Endothelial cell of umbilical vein (primary cell): ENCODE results near the gene ESYT3.

Experiments
- EZH2 ChIP-seq: IDR thresholded peaks from 2 replicates; pipeline ENCODE4 v1.6.1; 2012; ENCODE audit warnings: borderline replicate concordance, low read depth, mild to moderate bottlenecking, moderate library complexity, low read length, inconsistent platforms; ENCODE audit not compliant: severe bottlenecking
- GATA2 ChIP-seq: IDR thresholded peaks from 2 replicates; pipeline ENCODE4 v1.7.0; 2011; ENCODE audit warnings: low read depth, mild to moderate bottlenecking, moderate library complexity, mixed read lengths, low read length; ENCODE audit not compliant: insufficient read length, insufficient read depth
- JUN ChIP-seq: IDR thresholded peaks from 2 replicates; pipeline ENCODE4 v1.6.1; 2011; ENCODE audit warnings: borderline replicate concordance, low read depth; ENCODE audit not compliant: insufficient read length, insufficient read depth
- MYC ChIP-seq: IDR thresholded peaks from one replicate; pipeline ENCODE4 v1.6.1; 2011; ENCODE audit warnings: mild to moderate bottlenecking, low read depth, low read length
- POLR2A ChIP-seq: IDR thresholded peaks from 2 replicates; pipeline ENCODE4 v1.6.1; 2012; ENCODE audit warnings: low read depth, mild to moderate bottlenecking, control low read depth, low read length
- POLR2AphosphoS5 ChIP-seq: IDR thresholded peaks from 2 replicates; pipeline ENCODE4 v1.6.1; 2012; ENCODE audit warnings: low read depth, mild to moderate bottlenecking, control low read depth, low read length, moderate library complexity; ENCODE audit not compliant: insufficient read depth
- TF ChIP-seq, protein P1 (sequence below), 2 donors: IDR thresholded peaks; 1 replicate in 1 of 2; 2 replicates in 1 of 2; pipeline ENCODE4 v1.5.1; 2011; ENCODE audit warnings: low read length in 2 of 2, mild to moderate bottlenecking in 2 of 2, moderate library complexity in 2 of 2, control low read depth in 1 of 2, inconsistent platforms in 1 of 2, low read depth in 1 of 2; ENCODE audit not compliant: insufficient read depth in 1 of 2; ENCODE audit errors: extremely low read depth in 1 of 2
- TF ChIP-seq, protein P2 (sequence below): IDR thresholded peaks from 2 replicates; pipeline ENCODE4 v1.6.1; 2011; ENCODE audit not compliant: insufficient read depth, insufficient read length

DNA sequence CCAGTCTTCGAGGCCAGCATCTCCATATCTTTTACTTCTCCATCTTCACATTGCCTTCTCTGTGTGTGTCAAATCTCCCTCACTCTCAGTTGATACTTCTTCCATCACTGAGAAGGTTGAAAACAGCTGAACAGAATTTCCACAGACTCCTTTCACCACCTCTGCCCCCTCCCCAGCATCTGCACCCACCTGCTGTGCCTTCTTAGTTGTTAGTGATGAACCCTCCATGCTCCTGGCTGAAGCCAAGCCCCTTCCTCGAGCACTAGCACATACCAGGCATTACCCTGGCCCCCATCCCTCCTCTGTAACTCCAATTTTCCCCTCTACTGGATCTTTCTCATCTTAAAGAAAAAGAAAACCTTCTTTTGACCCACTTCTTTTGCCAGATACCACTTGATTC is 27.8 kb upstream of the ESYT3 start:
- TF ChIP-seq, protein P1, sequence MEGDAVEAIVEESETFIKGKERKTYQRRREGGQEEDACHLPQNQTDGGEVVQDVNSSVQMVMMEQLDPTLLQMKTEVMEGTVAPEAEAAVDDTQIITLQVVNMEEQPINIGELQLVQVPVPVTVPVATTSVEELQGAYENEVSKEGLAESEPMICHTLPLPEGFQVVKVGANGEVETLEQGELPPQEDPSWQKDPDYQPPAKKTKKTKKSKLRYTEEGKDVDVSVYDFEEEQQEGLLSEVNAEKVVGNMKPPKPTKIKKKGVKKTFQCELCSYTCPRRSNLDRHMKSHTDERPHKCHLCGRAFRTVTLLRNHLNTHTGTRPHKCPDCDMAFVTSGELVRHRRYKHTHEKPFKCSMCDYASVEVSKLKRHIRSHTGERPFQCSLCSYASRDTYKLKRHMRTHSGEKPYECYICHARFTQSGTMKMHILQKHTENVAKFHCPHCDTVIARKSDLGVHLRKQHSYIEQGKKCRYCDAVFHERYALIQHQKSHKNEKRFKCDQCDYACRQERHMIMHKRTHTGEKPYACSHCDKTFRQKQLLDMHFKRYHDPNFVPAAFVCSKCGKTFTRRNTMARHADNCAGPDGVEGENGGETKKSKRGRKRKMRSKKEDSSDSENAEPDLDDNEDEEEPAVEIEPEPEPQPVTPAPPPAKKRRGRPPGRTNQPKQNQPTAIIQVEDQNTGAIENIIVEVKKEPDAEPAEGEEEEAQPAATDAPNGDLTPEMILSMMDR (IDR thresholded peaks at IDR 0.05; ENCODE audit: extremely low read depth in 1 of 2, insufficient read depth in 1 of 2, low read depth in 1 of 2, low read length in 2 of 2) = no peak
- TF ChIP-seq JUN (no peak), POLR2A (no peak), MYC (no peak), GATA2 (no peak), EZH2 (no peak), POLR2AphosphoS5 (no peak)
- TF ChIP-seq, protein P2, sequence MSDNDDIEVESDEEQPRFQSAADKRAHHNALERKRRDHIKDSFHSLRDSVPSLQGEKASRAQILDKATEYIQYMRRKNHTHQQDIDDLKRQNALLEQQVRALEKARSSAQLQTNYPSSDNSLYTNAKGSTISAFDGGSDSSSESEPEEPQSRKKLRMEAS = no peak
